Hematopoietic multipotent progenitor cell (in vitro differentiated cells): ENCODE data around the gene POGZ. TPM values are rescaled to one million over a fixed set of nuclear protein-coding genes. Genes with fewer than 3 reads are reported as not detected.

Experiments
- DNase-seq, 3 donors: peaks; one replicate each; pipeline ENCODE4 v3.0.0-alpha.2; 2011 to 2015; ENCODE audit warnings: low read depth in 2 of 3, low spot score in 2 of 3
- total RNA-seq: library from RNA; depleted of rRNA; stranded (reverse); fragments of >200 nt; gene quantifications from one replicate; pipeline ENCODE4 v1.2.3, GENCODE V29; 2012

The POGZ gene
- total RNA-seq, 1 donor = 53.3 TPM

DNA sequence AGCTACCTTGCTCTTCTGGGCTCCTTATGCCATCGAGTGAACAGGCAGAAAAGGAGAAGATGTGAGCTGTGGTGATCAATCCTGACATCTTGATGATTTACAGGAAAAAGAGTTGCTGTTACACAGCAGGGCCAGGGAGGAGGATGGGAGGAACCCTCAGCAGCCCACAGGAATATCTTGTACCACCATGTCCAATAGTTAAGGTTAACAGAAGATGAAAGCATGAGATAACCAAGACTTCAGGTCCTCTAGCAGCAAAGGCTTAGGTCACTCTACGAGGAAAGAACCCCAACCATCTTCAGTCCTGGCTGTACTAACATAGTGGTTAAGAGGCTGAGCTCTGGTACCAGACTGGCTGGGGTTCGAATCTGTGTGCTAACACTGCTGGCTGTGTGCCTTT lies 74.7 kb downstream of the POGZ start:
- DNase-seq = no peak

GRCh38 chr1:151377150-151377884 lies 82.0 kb downstream of the POGZ start:
- no peak for DNase-seq

DNA sequence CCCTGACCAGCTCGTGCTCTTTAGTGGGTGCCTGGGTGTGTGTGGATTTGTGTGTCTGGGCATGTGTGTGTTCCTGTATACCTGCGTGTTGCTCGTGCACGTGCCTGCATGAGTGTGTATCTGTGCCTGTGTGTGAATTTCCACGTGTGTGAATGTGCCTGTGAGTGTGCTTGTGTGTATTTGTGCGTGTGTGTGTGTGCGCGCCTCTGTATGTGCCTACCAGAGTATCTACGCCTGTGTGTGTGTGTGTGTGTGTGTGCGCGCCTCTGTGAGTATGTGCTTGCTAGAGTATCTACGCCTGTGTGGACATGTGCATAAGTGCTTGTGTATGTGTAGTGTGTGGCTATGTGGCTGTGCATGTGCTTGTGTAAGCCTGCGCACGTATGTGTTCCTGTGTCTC lies 86.1 kb downstream of the POGZ start:
- DNase-seq = no peak

- DNase-seq = no peak
Observed at GRCh38 chr1:151372058-151372934, 87.0 kb downstream of the POGZ start, which contains the start of gene SELENBP1. Gene SELENBP1 (minus strand): TSS chr1:151372705. CDS start chr1:151372641, 64 bp downstream.

GRCh38 chr1:151371370-151372057 lies 87.8 kb downstream of the POGZ start:
- peak in 1 of 3 donors; percentile 38 for DNase-seq

DNA sequence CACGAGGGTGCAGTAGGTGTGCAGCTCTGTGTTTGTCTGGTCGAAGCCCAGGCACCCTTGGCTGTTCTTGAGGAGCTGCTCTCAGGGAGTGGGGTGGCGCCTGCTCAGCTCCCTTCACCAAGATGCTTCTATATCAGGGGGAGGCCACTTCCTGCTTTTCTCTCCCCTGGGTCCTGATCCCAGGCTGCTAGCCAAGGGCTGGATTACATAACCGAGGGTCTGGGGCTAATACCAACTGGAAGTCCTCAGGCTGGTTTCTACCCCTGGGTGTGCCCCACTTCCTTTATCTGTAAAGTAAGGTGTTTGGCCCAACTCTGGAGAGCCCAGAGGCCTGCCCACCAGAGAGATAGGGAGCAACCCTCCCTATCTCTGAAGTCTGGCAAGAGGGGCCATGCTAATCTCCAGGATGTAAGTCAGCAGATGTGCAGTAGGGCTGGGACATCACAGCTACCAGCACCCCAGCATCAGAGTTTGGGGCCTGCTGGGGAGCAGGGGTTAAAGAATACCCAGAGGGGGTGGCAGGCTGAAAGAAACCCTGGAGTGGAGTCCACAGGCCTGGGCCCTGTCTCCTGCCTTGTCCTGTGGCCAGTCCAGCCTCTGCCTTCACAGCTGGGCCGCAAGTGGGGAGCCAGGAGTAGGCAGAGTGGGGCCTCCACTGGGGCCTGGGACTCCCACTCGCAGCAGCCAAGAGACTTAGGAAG lies 88.9 kb downstream of the POGZ start:
- peak in 2 of 3 donors; percentile 30 to 52 for DNase-seq

DNA sequence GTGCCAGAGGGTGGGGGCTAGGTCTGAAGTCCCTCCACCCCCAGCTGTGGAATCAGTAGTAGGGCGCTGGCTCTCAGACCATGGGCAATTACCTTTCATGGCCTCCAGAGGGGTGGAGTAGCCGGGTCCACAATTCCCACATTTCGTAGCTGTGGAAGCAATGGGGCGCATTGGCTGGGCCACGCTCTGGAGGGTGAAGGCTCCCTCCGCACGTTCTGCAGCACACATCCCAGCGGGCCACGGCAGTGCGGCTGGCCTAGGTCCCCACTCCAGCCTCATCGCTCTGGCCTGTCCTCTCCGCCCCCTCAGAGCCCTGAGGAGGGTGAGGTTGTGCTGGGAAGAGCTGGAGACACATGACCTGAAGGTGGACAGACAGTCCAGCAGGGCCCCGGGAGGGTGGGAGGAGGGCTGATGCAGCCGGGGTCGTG lies 89.7 kb downstream of the POGZ start:
- no peak for DNase-seq

GRCh38 chr1:151369302-151369610 lies 90.0 kb downstream of the POGZ start:
- DNase-seq = no peak

- DNase-seq = no peak
Observed at GRCh38 chr1:151368393-151369301, 90.6 kb downstream of the POGZ start.

DNA sequence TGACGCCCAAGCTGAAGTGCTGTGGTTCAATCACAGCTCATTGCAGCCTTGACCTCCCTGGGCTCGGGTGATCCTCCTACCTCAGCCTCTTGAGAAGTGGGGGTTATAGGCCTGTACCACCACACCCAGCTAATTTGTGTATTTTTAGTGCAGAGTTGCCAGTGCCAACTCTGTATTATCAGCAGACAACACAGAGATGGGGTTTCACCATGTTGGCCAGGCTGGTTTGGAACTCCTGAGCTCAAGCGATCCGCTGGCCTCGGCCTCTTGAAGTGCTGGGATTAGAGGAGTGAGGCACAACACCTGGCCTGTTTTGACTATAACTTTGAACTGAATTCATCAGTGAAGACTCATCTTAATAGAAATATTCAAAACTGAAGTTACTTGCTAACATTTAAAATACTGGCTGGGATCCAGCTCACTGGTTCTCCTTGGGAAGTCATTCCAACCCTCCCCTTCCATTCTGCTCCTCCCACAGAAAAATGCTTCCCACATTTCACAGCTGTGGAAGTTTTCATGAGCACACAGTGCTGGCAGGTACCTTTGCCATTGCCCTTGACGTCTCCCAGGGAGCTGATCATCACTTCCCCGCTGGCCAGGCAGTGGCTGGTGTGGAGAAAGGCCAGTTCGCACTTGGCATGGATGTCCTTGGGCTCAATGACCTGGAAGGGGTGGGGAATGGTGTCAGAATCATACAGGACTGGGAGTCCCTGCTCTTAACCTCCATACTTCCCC lies 91.5 kb downstream of the POGZ start:
- DNase-seq = no peak

GRCh38 chr1:151364996-151365395 lies 94.3 kb downstream of the POGZ start:
- DNase-seq = no peak

DNA sequence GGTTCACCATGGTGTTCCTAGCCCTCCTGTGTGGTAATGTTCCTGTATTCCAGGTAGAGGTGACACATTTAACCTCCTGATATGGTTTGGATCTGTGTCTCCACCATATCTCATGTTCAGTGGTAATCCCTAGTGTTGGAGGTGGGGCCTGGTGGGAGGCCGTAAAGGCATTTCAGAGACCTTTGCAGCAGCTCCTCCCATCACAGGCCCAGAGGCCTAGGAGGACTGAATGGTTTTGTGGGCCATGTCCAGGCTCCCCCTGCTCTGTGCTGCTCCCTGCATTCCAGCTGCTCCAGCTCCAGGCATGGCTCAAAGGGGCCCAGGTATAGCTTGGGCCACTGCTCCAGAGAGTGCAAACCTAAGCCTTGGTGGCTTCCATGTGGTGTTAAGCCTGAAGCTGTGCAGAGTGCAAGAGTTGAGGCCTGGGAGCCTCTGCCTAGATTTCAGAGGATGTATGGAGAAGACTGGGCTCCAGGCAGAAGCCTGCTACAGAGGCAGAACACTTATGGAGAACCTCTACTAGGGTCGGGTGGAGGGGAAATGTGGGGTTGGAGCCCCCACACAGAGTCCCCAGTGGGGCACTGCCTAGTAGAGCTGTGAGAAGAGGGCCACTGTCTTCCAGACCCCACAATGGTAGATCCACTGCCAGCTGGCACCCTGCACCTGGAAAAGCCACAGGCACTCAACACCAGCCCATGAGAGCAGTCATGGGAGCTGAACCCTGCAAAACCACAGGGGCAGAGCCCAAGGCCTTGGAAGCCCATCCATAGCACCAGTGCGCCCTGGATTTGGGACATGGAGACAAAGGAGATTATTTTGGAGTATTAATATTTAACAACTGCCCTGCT lies 96.8 kb downstream of the POGZ start:
- no peak for DNase-seq

DNA sequence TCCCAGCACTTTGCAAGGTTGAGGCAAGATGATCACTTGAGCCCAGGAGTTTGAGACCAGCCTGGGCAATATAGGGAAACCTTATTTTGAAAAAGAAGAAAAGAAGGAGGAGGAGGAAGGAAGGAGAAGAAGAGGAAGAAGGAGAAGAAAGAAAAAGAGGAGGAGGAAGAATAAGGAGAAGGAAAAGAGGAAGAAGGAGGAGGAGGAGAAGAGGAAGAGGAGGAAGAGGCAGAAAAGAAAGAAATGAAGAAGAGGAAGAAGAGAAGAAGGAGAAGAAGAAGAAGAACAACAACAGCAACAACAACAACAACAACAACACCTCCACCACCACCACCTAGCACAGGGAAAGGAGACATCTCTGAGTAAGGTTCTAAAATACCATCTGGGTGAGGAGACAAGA lies 97.4 kb downstream of the POGZ start:
- DNase-seq = no peak

- DNase-seq = no peak
Observed at GRCh38 chr1:151356696-151357095, 102.6 kb downstream of the POGZ start.
